BLaER1 (cell line): ENCODE measurements around the gene ARHGEF3.

Source experiments
- H3K27ac ChIP-seq: shearing (Covaris generic); formaldehyde crosslinking; 2 replicates; pipeline ENCODE4 v1.8.1; 2022
- H3K27me3 ChIP-seq: shearing (Covaris generic); formaldehyde crosslinking; 2 replicates; pipeline ENCODE4 v1.8.1; 2022
- H3K36me3 ChIP-seq: shearing (Covaris generic); formaldehyde crosslinking; 2 replicates; pipeline ENCODE4 v1.8.1; 2022
- H3K4me1 ChIP-seq: shearing (Covaris generic); formaldehyde crosslinking; 2 replicates; pipeline ENCODE4 v1.8.1; 2022
- H3K4me2 ChIP-seq: shearing (Covaris generic); formaldehyde crosslinking; 2 replicates; pipeline ENCODE4 v1.8.1; 2022
- H3K4me3 ChIP-seq: shearing (Covaris generic); formaldehyde crosslinking; 2 replicates; pipeline ENCODE4 v1.8.1; 2022
- H3K9ac ChIP-seq: shearing (Covaris generic); formaldehyde crosslinking; 2 replicates; pipeline ENCODE4 v1.8.1; 2022
- H3K9me3 ChIP-seq: shearing (Covaris generic); formaldehyde crosslinking; 2 replicates; pipeline ENCODE4 v1.8.1; 2022
- H4K20me1 ChIP-seq: shearing (Covaris generic); formaldehyde crosslinking; 2 replicates; pipeline ENCODE4 v1.8.1; 2022
- Cebpa-rat ChIP-seq: shearing (Covaris generic); IDR thresholded peaks from 2 replicates; pipeline ENCODE4 v1.8.1; 2022

The ARHGEF3 gene

GRCh38 chr3:56691165-56692000, 110.4 kb downstream of the ARHGEF3 start:
- Histone ChIP-seq H3K4me3 (no peak overlapping the region), H3K36me3 (no peaks in the 10 kb centered on the region), H3K9ac (no peak overlapping the region), H3K4me1 (peaks cover 33% of the 10 kb centered on the region), H3K4me2 (no peak overlapping the region), H3K9me3 (no peaks in the 10 kb centered on the region), H3K27me3 (no peaks in the 10 kb centered on the region), H4K20me1 (no peaks in the 10 kb centered on the region), H3K27ac (no peak overlapping the region)
- TF ChIP-seq Cebpa-rat: no peak

GRCh38 chr3:56689303-56689702, 112.4 kb downstream of the ARHGEF3 start:
- Histone ChIP-seq H3K9ac (no peak overlapping the region), H3K4me3 (no peak overlapping the region), H3K36me3 (no peaks in the 10 kb centered on the region), H3K9me3 (no peaks in the 10 kb centered on the region), H4K20me1 (no peaks in the 10 kb centered on the region), H3K4me2 (no peak overlapping the region), H3K27ac (no peak overlapping the region), H3K4me1 (peaks cover 27% of the 10 kb centered on the region), H3K27me3 (no peaks in the 10 kb centered on the region)
- no peak for TF ChIP-seq Cebpa-rat

- Histone ChIP-seq H3K9ac (no peak overlapping the region), H4K20me1 (no peaks in the 10 kb centered on the region), H3K4me1 (peaks cover 16% of the 10 kb centered on the region), H3K4me2 (no peak overlapping the region), H3K36me3 (no peaks in the 10 kb centered on the region), H3K27me3 (no peaks in the 10 kb centered on the region), H3K27ac (no peak overlapping the region), H3K4me3 (no peak overlapping the region), H3K9me3 (peaks cover 9% of the 10 kb centered on the region)
- TF ChIP-seq Cebpa-rat: no peak
Observed at GRCh38 chr3:56688191-56688590, 113.6 kb downstream of the ARHGEF3 start.

- Histone ChIP-seq H3K4me3 (0 out of 2 replicates have a peak overlapping the region, but pooled peaks have one; percentile 95), H3K9me3 (peaks cover 18% of the 10 kb centered on the region), H4K20me1 (0 out of 2 replicates have a peak, but pooled peaks cover 6% of the 10 kb centered on the region), H3K27ac (no peak overlapping the region), H3K4me2 (no peak overlapping the region), H3K4me1 (peaks cover 22% of the 10 kb centered on the region), H3K27me3 (no peaks in the 10 kb centered on the region), H3K9ac (no peak overlapping the region), H3K36me3 (peaks cover 6% of the 10 kb centered on the region; the same call in 1 of the 2 replicates)
- TF ChIP-seq Cebpa-rat: no peak
Observed at GRCh38 chr3:56684029-56684428, 117.7 kb downstream of the ARHGEF3 start.

- Histone ChIP-seq H3K4me1 (peaks cover 19% of the 10 kb centered on the region), H4K20me1 (0 out of 2 replicates have a peak, but pooled peaks cover 13% of the 10 kb centered on the region), H3K27me3 (no peaks in the 10 kb centered on the region), H3K27ac (peak within 1 kb of the TSS; percentile 100), H3K4me3 (peak within 1 kb of the TSS; percentile 95), H3K36me3 (peaks cover 14% of the 10 kb centered on the region), H3K9me3 (peaks cover 23% of the 10 kb centered on the region), H3K9ac (peak within 1 kb of the TSS; percentile 99), H3K4me2 (peak within 1 kb of the TSS; percentile 87)
- no peak for TF ChIP-seq Cebpa-rat
Observed at GRCh38 chr3:56683122-56683817, 118.5 kb downstream of the ARHGEF3 start, which contains the start of gene TASOR. Gene TASOR (minus strand): TSS chr3:56683265. CDS start chr3:56683006, 259 bp downstream.

- Histone ChIP-seq H3K4me3 (peak overlapping the region; percentile 95), H3K36me3 (peaks cover 17% of the 10 kb centered on the region), H3K27ac (peak overlapping the region; percentile 100), H3K4me2 (peak overlapping the region; percentile 87), H3K9me3 (peaks cover 27% of the 10 kb centered on the region), H4K20me1 (0 out of 2 replicates have a peak, but pooled peaks cover 16% of the 10 kb centered on the region), H3K9ac (peak overlapping the region; percentile 99), H3K4me1 (peaks cover 13% of the 10 kb centered on the region), H3K27me3 (no peaks in the 10 kb centered on the region)
- no peak for TF ChIP-seq Cebpa-rat
Observed at GRCh38 chr3:56682462-56683121, 119.2 kb downstream of the ARHGEF3 start.

GRCh38 chr3:56681984-56682461, 119.7 kb downstream of the ARHGEF3 start:
- Histone ChIP-seq H3K9me3 (peaks cover 27% of the 10 kb centered on the region), H3K27ac (peak overlapping the region; percentile 100), H3K9ac (peak overlapping the region; percentile 99), H3K27me3 (no peaks in the 10 kb centered on the region), H3K4me2 (peak overlapping the region; percentile 87), H3K36me3 (peaks cover 17% of the 10 kb centered on the region), H4K20me1 (peaks cover 19% of the 10 kb centered on the region; the same call in 1 of the 2 replicates), H3K4me1 (peaks cover 13% of the 10 kb centered on the region), H3K4me3 (peak overlapping the region; percentile 95)
- TF ChIP-seq Cebpa-rat: no peak

- Histone ChIP-seq H3K4me2 (no peak overlapping the region), H3K4me1 (peaks cover 13% of the 10 kb centered on the region), H3K27me3 (no peaks in the 10 kb centered on the region), H3K4me3 (no peak overlapping the region), H3K27ac (no peak overlapping the region), H3K9ac (no peak overlapping the region), H3K36me3 (peaks cover 20% of the 10 kb centered on the region), H3K9me3 (peaks cover 27% of the 10 kb centered on the region), H4K20me1 (peaks cover 36% of the 10 kb centered on the region; the same call in 1 of the 2 replicates)
- no peak for TF ChIP-seq Cebpa-rat
Observed at GRCh38 chr3:56680054-56680580, 121.6 kb downstream of the ARHGEF3 start.
